Adrenal gland (tissue), 12 donors: Measurements from ENCODE around the gene GATAD2A. TPM values are rescaled to one million over a fixed set of nuclear protein-coding genes. Genes with fewer than 3 reads are reported as not detected.

ENCODE experiments used
- DNase-seq, 7 donors: peaks; one replicate each; pipeline ENCODE4 v3.0.0-alpha.2; 2019 to 2020
- H3K27ac ChIP-seq, 5 donors: fragments of 200-600 bp; sonication (generic) in 4 of 5; 1 replicate in 3 of 5; 2 replicates in 2 of 5; pipeline versions ENCODE4 v1.5.1 to v1.8.0; 2016 to 2020; ENCODE audit warnings: mild to moderate bottlenecking in 1 of 5
- H3K27me3 ChIP-seq: fragments of 200-600 bp; 2 replicates; pipeline ENCODE4 v1.8.0; 2021
- H3K36me3 ChIP-seq, 2 donors: fragments of 200-600 bp; replicated peaks in 1 of 2; 1 replicate in 1 of 2; 2 replicates in 1 of 2; pipeline versions ENCODE4 v1.5.1 to v1.8.0; 2018 to 2022
- H3K4me1 ChIP-seq, 2 donors: fragments of 200-600 bp; replicated peaks in 1 of 2; 1 replicate in 1 of 2; 2 replicates in 1 of 2; pipeline versions ENCODE4 v1.5.1 to v1.8.0; 2018 to 2021
- H3K4me3 ChIP-seq, 4 donors: fragments of 200-600 bp; sonication (generic) in 3 of 4; one replicate each; pipeline ENCODE4 v1.5.1; 2016 to 2018
- H3K9me3 ChIP-seq, 3 donors: fragments of 200-600 bp; sonication (generic) in 1 of 3; replicated peaks in 1 of 3; 1 replicate in 2 of 3; 2 replicates in 1 of 3; pipeline versions ENCODE4 v1.5.1 to v1.8.0; 2016 to 2021
- CTCF ChIP-seq, 6 experiments: fragments of 450-650 bp in 4 of 6; fragments of 200-600 bp in 2 of 6; sonication (generic) in 1 of 6; IDR thresholded peaks; 1 replicate in 5 of 6; 2 replicates in 1 of 6; pipeline versions ENCODE4 v1.5.1 to v1.8.0; 2016 to 2021; ENCODE audit warnings: antibody characterized with exemption in 6 of 6, mild to moderate bottlenecking in 2 of 6, moderate library complexity in 1 of 6
- POLR2A ChIP-seq, 2 donors: fragments of 450-650 bp; IDR thresholded peaks; one replicate each; pipeline ENCODE4 v1.6.1; 2017; ENCODE audit warnings: antibody characterized with exemption in 2 of 2, mild to moderate bottlenecking in 2 of 2, moderate library complexity in 1 of 2
- WGBS, 4 donors: extraction: QIAGEN DNeasy Blood & Tissue Kit in 2 of 4; methylation state at CpG; one replicate each; pipeline versions ENCODE4 v1.1.5 to v1.1.7; 2013 to 2017; 5-methylcytosine and 5-hydroxymethylcytosine counted together
- intact Hi-C, 2 donors: fragments of 100-400 bp; cut with DNase I; formaldehyde crosslinking; loops; one replicate each; pipeline versions ENCODE4 v1.14.1 to v1.15.0; 2022 to 2023
- polyA plus RNA-seq, 3 donors: library from polyadenylated mRNA; stranded (reverse); fragments of 200-250 nt in 2 of 3; fragments of 350-450 nt in 1 of 3; fragmentation: Illumina TruSeq in 1 of 3; extraction: RNeasy Lipid Tissue Mini Kit (QIAGEN cat#74804) in 1 of 3; gene quantifications; one replicate each; pipeline ENCODE4 v1.2.3, GENCODE V29; 2013 to 2014
- total RNA-seq, 9 donors: library from RNA; depleted of rRNA in 4 of 9; stranded (reverse); fragments of >200 nt in 4 of 9; fragments of 120-200 nt in 1 of 9; fragmentation: NEBNext Ultra II Directional in 1 of 9; extraction: Animal tissue kit (Norgen Biotek cat#: 25700) in 1 of 9; gene quantifications; one replicate each; pipeline versions ENCODE4 v1.1.0 to v1.2.4, GENCODE V29; 2013 to 2023
- donor health status: healthy with polysubstance abuse.
- donor health status: Bipolar disorder and iron deficiency.
- donor health status: DM: yes; HTN: yes; CAD: no.
- donor health status: DM: no; HTN: no; CAD: no.
- donor health status: DM: no; HTN: no; CAD: no.
- donor health status: DM: yes; HTN: yes; CAD: no.

GATAD2A gene
- total and polyA plus RNA-seq, 12 donors: 17.0 to 125 (median 61.9) TPM

GRCh38 chr19:19443902-19444680 lies 38.6 kb downstream of the GATAD2A start:
- Histone ChIP-seq H3K27ac (peak overlapping the region in 1 of 5 donors; percentile 56), H3K36me3 (no peaks in the 10 kb centered on the region), H3K4me1 (peaks cover 9 to 37% of the 10 kb centered on the region in 2 donors), H3K27me3 (no peaks in the 10 kb centered on the region), H3K9me3 (no peaks in the 10 kb centered on the region), H3K4me3 (no peak overlapping the region)
- no peak for DNase-seq
- no peak for TF ChIP-seq CTCF (IDR thresholded peaks at IDR 0.05)
- no peak for TF ChIP-seq POLR2A (IDR thresholded peaks at IDR 0.05)
- 69 to 89% (median 79%) methylated on average over 9 to 11 of the region's 11 CpGs for WGBS, 4 donors
- intact Hi-C loops: no loop called here

GRCh38 chr19:19444681-19445155 lies 39.2 kb downstream of the GATAD2A start:
- no peaks in the 10 kb centered on the region for H3K9me3 ChIP-seq
- no peaks in the 10 kb centered on the region for H3K36me3 ChIP-seq
- peaks cover 9 to 37% of the 10 kb centered on the region in 2 donors for H3K4me1 ChIP-seq
- peak in 3 of 7 donors; percentile 27 to 47 (median 34) for DNase-seq
- TF ChIP-seq CTCF (IDR thresholded peaks at IDR 0.05) (no peak), POLR2A (IDR thresholded peaks at IDR 0.05) (no peak)
- no peak overlapping the region for H3K4me3 ChIP-seq
- H3K27me3 ChIP-seq: no peaks in the 10 kb centered on the region
- WGBS, 4 donors: 61 to 73% (median 65%) methylated on average over 4 of the region's 4 CpGs
- intact Hi-C loops: no loop called here
- H3K27ac ChIP-seq: peak overlapping the region in 1 of 5 donors; percentile 68

DNA sequence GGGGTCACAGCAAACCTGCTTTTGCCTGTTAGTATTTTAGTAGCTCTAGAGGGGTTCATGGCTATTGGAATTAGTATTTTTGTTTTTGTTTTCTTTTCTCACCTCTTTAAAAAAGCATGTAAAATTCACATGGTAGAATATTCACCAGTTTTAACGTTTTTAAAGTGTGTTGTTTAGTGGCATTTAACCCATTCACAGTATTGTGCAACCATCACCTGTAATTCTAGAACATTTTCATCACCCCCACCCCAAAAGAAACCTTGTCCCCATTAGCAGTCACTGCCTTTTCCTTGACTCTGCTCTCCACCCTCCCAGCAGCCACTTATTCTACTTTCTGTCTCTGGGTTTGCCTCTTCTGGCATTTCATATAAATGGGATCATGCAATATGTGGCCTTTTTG lies 39.8 kb downstream of the GATAD2A start:
- TF ChIP-seq POLR2A (IDR thresholded peaks at IDR 0.05) (no peak), CTCF (IDR thresholded peaks at IDR 0.05) (no peak)
- DNase-seq: no peak
- Histone ChIP-seq H3K36me3 (no peaks in the 10 kb centered on the region), H3K4me3 (no peak overlapping the region), H3K9me3 (no peaks in the 10 kb centered on the region), H3K4me1 (peaks cover 9 to 37% of the 10 kb centered on the region in 2 donors), H3K27ac (peak overlapping the region in 1 of 5 donors; percentile 68), H3K27me3 (no peaks in the 10 kb centered on the region)
- intact Hi-C loops: no loop called here
- WGBS, 4 donors: 2 to 23% (median 13%) methylated on average over 1 of the region's 1 CpG

DNA sequence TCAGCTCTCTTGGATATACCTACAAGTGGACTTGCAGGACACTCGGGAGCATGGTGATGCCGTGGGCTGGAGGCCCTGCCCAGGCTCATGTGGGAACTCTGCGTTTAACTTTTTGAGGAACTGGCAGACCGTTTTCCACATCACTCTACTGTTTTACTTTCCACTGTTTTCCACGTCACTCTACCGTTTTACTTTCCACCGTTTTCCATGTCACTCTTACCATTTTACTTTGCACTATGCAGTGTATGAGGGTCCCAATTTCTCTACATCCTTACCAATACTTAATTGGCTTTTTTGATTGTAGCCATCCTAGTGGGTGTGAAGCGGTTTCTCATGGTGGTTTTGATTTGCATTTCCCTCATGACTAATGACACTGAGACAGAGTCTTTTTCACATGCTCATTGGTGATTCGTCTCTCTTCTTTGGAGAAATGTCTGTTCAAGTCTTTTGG lies 40.5 kb downstream of the GATAD2A start:
- Histone ChIP-seq H3K4me1 (peaks cover 9 to 37% of the 10 kb centered on the region in 2 donors), H3K27ac (no peak overlapping the region), H3K9me3 (no peaks in the 10 kb centered on the region), H3K36me3 (no peaks in the 10 kb centered on the region), H3K27me3 (no peaks in the 10 kb centered on the region), H3K4me3 (no peak overlapping the region)
- 79 to 83% (median 80%) methylated on average over 9 of the region's 9 CpGs for WGBS, 4 donors
- DNase-seq: no peak
- TF ChIP-seq POLR2A (IDR thresholded peaks at IDR 0.05): no peak
- TF ChIP-seq CTCF (IDR thresholded peaks at IDR 0.05): no peak
- intact Hi-C loops: no loop called here
